NCI-H2227 (cell line): ENCODE results near the gene ACOT7.
"Not testable (repeated sequence)": the region's sequence is repeated elsewhere in the genome, so short reads cannot be mapped to it uniquely, and the experiment has no call there.

Source experiments
- DNase-seq: peaks from one replicate; lab custom pipeline; 2025; ENCODE audit not compliant: unreplicated experiment; lab: John Stamatoyannopoulos, UW

The ACOT7 gene

DNA sequence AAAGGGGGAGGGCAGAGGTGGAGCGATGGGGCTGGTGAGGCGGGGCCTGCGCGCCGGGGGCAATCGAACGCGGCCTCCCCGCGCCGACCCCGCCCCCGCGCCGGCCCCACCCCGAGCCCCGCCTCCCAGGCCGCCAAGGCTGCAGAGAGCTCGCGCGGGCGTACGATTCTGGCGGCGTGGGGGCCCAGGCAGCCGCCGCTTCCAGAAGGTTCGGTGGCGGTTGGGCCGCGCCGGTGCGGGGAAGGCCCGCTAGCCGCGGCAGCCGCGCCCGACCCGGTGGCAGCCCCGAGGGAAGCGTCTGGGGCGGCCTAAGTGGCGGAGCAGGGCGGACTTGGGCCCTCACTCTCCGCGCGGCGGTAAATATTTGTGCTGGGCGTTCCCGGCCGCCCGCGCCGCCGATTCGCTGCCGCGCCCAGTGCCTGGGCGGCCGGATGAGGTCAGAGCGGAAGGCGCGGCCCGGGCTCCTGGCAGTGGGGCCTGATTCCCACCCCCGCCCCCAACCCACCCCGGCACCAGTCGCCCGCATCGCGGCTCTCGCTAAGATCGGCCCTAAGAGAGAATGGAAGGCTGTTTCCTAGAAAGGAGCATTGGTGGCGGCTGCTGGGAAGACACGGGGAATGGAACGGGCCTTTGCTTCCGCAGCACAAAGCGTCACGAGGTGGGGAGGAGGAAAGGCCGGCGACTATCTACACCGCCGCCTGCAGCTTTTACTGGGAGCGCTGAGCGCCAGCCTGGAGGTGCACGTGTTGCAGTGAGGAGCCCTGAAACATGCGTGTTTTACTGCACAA lies at the start of gene ACOT7:
Gene ACOT7 (minus strand): TSS at position 368 of the 788 bp plus-strand sequence. CDS start 368 bp downstream, outside the sequence.
- peak; percentile 93 for DNase-seq

DNA sequence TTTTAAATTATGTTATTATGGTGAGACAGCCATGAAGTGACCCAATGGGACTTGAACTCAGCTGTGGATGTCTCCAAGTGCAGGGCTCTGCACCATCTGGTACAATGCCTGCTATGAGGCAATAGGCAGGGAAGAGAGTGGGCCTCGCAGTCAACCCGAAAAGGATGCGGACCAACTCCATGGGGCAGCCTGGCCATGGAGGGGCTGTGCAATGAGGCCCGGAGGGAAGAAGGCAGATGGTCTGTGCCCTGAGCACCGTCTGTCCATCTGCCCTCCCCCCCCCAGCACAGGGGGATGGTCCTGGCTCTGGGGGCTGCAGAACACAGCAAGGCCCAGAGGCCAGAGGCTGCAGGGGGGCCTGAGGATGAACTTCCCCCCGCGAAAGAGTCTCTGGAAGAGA lies 48.0 kb upstream of the ACOT7 start:
- DNase-seq: no peak

DNA sequence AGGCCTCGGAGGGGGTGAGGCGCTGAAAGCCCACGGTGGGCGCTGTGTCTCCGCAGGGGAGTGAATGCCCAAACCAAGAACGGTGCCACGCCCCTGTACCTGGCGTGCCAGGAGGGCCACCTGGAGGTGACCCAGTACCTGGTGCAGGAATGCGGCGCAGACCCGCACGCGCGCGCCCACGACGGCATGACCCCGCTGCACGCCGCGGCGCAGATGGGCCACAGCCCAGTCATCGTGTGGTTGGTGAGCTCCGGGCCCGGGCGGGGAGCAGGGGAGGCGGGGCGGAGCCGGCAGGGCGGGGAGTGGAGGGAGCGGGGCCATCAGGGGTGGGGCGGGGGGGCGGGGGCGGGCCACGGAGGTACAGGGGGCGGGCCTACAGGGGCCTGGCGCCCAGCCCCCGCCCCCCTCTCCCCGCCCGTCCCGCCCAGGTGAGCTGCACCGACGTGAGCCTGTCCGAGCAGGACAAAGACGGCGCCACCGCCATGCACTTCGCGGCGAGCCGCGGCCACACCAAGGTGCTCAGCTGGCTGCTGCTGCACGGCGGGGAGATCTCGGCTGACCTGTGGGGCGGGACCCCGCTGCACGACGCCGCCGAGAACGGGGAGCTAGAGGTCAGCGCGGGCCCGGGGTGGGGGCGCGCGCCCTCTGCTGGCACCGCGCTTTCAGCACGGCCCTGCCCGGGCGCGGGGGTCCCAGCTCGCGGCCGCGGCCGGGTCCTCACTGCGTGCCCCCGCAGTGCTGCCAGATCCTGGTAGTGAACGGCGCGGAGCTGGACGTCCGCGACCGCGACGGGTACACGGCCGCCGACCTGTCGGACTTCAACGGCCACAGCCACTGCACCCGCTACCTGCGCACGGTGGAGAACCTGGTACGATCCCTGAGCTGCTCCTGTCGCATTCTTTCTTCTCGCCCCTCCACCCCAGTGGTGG lies 46.9 kb upstream of the ACOT7 start:
- DNase-seq: peak; percentile 76

DNA sequence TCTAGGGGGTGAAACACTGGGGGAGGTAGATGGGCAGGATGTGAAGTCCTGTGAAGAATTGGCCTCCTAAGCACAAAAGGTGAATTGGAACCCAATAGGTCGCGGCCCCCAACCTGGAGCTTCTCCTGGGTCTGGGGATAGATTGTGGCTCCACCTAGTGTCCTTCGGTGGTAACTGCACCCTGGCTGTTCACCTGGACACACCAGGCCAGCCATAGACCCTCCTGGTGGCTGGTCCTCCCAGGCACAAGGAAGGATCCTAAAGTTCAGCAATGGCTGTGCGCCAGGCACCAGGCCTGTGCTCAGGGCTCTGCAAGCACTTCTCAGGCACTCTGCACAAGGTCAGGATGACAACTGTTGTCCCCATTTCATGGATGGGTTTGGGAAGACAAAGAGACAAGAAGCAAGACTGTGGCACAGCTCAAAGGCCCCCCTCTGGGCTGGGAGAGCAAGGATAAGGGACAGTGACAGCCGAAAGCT lies 44.5 kb upstream of the ACOT7 start:
- DNase-seq: peak; percentile 72

DNA sequence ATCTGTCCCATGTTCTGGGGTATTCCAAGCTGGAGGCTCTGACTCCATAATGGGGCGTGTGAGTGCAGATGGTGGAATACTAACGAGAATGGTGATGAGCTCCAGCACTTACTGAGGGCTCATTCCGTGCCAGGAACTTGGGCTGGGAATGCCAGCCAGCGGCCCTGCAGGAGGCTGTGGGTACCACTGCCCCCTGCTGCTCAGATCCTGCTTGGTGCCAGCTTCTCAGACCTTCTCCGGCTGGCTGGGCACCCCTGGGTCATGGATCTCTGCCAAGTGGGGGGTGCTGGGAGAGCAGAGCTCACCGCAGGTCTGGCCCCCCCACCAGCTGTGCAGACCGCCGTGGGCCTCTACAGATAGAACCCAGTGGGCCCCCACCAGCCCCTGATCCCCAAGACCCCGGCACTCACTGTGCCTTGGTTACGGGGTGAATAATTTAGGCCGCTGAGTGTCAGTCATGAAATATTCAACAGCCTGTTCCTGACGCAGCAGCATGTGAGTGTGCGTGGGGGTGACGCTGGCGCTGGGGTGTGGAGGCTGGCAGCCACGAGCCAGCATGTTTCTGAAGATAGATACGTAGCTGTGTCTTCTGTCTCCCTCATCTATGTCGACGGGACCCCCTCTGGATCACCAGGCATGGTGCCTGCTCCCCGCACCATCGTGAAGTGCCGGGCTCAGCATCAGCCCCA lies 43.6 kb upstream of the ACOT7 start:
- DNase-seq: not testable (repeated sequence)

- not testable (repeated sequence) for DNase-seq
These were observed 42.7 kb upstream of the ACOT7 start for GRCh38 chr1:6436277-6436676.

DNA sequence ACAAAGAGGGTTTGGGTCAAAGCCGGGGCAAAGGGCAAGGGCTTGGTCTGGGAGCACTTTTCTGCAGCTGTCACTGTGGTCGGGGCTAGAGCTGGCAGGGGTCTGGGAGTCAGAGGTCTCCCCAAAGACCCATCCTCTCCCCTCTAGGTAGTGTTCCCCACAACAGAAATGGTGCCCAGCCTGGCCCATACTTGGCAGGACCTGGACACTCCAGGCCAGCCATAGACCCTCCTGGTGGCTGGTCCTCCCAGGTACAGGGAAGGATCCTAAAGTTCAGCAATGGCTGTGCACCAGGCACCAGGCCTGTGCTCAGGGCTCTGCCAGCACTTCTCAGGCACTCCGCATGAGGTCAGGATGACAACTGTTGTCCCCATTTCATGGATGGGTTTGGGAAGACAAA lies 42.0 kb upstream of the ACOT7 start:
- DNase-seq: no peak

DNA sequence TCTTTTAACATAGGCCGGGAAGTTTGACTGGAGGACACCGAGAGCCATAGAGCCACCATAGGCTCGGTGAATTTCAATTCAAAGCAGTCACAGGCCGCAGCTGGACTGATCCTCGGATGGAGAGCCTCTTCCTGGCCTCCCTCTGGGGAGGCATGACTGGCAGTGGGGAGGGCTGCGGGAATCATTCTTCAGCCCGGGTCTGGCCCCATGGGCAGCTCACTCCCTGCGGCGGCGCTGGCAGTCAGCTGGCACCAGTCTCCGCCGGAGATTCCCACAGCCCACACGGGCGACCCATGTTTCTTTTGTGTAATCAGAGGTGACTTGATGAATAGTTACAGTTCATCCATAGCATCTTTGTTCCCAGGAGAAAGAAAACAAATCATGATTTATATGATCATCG lies 41.6 kb upstream of the ACOT7 start:
- DNase-seq: no peak

DNA sequence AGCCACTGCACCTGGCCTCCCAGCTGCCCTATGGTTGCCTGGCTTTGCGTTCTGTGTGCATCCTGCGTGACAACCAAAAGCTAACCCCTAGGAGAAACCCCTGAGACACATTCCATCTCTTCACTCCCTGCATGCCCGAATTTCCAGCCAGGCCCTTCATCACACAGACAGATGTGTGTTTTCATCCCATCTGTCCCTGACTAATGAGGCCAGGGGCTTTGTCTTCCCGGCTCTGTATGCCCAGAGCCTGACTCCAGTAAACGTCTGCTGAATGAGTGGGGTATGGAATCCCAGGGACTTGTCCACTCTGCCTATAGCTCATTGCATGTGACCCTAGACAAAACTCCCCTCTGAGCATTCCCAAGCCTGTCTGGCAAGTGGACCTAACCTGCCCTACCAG lies 40.6 kb upstream of the ACOT7 start:
- DNase-seq: no peak

- DNase-seq: not testable (repeated sequence)
These were observed 38.3 kb upstream of the ACOT7 start for GRCh38 chr1:6431645-6432579.

- not testable (repeated sequence) for DNase-seq
These were observed 36.3 kb upstream of the ACOT7 start for GRCh38 chr1:6429660-6430411.

DNA sequence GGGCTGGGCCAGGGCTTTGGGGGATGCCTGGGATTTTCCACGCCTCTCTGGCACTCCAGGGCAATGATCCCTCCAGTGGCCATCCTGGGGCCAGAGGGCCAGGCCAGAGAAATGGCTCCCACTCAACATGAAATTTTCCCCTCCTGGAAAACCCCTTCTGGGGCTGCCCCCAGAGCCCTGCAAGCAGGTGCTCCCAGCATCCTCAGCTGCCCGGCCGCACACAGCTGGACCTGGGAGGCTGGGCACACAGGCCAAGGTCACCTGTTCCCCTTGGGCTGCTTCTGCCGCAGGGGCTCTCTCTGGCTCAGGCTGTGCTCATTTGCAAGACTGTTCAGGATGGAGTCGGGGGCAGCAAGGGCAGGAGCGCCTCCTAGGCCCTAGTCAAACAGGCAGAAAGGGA lies 34.9 kb upstream of the ACOT7 start:
- DNase-seq: not testable (repeated sequence)

GRCh38 chr1:6427441-6428390 lies 34.1 kb upstream of the ACOT7 start:
- DNase-seq: no peak

DNA sequence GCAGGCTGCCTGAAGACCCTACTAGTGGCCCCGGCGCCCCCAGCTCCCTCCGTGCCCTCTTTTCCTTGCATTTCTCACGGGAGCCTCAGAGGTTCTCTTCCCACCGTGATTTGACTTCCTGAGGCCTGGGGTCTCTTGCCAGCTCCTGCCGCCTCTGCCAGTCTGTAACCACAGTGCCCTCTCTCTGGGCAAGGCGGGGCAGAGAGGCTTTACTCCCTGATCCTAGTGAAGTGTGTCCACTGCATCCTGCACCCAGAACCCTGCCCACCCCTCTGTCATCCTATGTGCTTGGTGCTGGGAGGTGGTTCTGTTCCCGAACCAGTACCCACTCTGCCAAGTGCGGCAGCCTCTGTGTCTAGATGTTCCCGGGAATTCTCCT lies 33.4 kb upstream of the ACOT7 start:
- no peak for DNase-seq

GRCh38 chr1:6426277-6426971 lies 32.9 kb upstream of the ACOT7 start:
- DNase-seq: no peak

GRCh38 chr1:6425658-6426057 lies 32.1 kb upstream of the ACOT7 start:
- no peak for DNase-seq
